ENCODE measurements around the gene EMC9. TPM values are rescaled to one million over a fixed set of nuclear protein-coding genes. Genes with fewer than 3 reads are reported as not detected.

The EMC9 gene
- total RNA-seq, 1 donor from 2014 or later, result 12.0 TPM

DNA sequence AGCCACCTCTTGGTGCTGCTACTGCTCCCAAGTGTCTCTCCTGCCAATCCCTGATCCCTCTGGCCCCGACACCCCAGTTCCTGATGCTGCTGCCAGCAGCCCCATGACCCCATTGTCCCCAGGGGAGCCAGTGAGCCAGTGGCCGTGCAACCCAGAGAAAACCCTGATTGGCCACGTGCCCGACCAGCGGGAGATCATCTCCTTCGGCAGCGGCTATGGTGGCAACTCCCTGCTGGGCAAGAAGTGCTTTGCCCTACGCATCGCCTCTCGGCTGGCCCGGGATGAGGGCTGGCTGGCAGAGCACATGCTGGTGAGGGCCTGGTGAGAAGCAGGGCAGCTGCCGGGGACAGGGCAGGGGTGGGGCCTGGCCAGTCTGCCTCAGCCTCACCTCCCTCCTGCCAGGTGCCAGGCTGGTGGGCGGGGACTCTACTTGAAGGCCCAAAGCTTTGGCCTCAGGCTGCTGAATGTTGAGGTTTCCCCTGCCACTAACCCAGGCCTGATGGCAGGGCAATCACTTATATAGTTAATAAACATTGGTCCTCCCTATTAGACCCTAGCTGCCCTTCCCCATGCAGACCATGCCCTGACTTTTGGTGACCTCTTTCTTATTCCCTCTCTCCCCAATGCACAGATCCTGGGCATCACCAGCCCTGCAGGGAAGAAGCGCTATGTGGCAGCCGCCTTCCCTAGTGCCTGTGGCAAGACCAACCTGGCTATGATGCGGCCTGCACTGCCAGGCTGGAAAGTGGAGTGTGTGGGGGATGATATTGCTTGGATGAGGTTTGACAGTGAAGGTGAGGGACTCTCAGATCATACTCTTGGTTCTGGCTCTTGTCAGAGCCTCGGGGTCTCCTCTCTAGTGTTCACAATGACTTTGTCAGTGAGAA lies 42.2 kb downstream of the EMC9 start:
- Histone ChIP-seq H3K36me3 (ENCODE audit: control insufficient read depth in 3 of 3, insufficient read depth in 3 of 3, low read length in 3 of 3) (peaks cover 0 to 3% (median 3%) of the 10 kb centered on the region in 3 donors), H3K4me3 (ENCODE audit: low read length in 3 of 3) (no peak overlapping the region), H3K4me1 (ENCODE audit: control insufficient read depth in 3 of 3, insufficient read depth in 3 of 3, low read length in 3 of 3) (peaks cover 9 to 21% (median 16%) of the 10 kb centered on the region in 3 donors), H3K27me3 (ENCODE audit: control insufficient read depth in 3 of 3, insufficient read depth in 3 of 3, low read length in 3 of 3) (no peaks in the 10 kb centered on the region), H3K9me3 (ENCODE audit: control insufficient read depth in 3 of 3, low read length in 3 of 3) (no peaks in the 10 kb centered on the region), H3K9ac (ENCODE audit: low read depth in 1 of 3, low read length in 3 of 3) (no peak overlapping the region), H3K27ac (ENCODE audit: low read depth, low read length) (no peak overlapping the region)

DNA sequence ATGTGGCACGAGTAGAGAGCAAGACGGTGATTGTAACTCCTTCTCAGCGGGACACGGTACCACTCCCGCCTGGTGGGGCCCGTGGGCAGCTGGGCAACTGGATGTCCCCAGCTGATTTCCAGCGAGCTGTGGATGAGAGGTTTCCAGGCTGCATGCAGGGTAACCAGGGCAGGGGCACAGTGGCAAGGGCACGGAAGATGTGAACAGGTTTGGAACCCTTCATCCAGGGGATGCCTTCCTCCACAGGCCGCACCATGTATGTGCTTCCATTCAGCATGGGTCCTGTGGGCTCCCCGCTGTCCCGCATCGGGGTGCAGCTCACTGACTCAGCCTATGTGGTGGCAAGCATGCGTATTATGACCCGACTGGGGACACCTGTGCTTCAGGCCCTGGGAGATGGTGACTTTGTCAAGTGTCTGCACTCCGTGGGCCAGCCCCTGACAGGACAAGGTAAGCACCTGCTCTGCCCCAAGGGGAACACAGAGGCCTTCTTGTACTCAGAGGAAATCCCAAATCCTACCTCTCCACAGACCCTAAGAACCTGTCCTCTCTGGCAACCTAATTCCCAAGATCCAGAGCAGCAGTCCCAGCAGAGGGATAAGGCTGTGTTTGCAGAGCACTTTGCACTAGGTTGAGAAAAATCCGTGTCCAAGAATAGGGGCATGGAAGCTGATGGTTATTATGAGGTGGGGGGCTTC lies 43.0 kb downstream of the EMC9 start:
- H3K9ac ChIP-seq (ENCODE audit: low read depth in 1 of 3, low read length in 3 of 3), result no peak overlapping the region
- H3K27ac ChIP-seq (ENCODE audit: low read depth, low read length), result no peak overlapping the region
- H3K9me3 ChIP-seq (ENCODE audit: control insufficient read depth in 3 of 3, low read length in 3 of 3), result no peaks in the 10 kb centered on the region
- peaks cover 13 to 28% (median 20%) of the 10 kb centered on the region in 3 donors for H3K4me1 ChIP-seq (ENCODE audit: control insufficient read depth in 3 of 3, insufficient read depth in 3 of 3, low read length in 3 of 3)
- H3K36me3 ChIP-seq (ENCODE audit: control insufficient read depth in 3 of 3, insufficient read depth in 3 of 3, low read length in 3 of 3), result peaks cover 0 to 3% (median 0%) of the 10 kb centered on the region in 3 donors
- no peaks in the 10 kb centered on the region for H3K27me3 ChIP-seq (ENCODE audit: control insufficient read depth in 3 of 3, insufficient read depth in 3 of 3, low read length in 3 of 3)
- no peak overlapping the region for H3K4me3 ChIP-seq (ENCODE audit: low read length in 3 of 3)

DNA sequence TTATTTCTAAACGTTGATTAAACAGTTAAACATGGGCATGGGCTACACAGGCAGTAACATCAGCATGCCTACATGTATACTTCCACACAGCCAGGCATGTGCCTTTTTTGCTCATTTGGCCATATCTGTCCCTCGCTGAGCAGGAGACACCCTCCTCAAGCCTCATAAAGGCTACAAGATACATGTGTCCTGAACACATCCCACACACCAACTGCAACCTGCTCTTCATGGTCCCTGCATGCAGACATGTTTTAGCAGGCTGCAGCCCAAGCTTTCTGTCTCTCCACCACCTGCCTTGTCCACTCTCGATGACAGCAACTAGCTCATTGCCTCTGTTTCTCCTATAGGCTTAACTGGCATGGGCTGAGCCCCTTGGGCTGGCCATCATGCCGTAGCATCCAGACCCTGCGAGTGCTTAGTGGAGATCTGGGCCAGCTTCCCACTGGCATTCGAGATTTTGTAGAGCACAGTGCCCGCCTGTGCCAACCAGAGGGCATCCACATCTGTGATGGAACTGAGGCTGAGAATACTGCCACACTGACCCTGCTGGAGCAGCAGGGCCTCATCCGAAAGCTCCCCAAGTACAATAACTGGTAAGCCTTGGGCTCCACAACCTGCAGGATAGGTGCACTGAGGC lies 44.7 kb downstream of the EMC9 start:
- Histone ChIP-seq H3K27me3 (ENCODE audit: control insufficient read depth in 3 of 3, insufficient read depth in 3 of 3, low read length in 3 of 3) (no peaks in the 10 kb centered on the region), H3K9me3 (ENCODE audit: control insufficient read depth in 3 of 3, low read length in 3 of 3) (no peaks in the 10 kb centered on the region), H3K9ac (ENCODE audit: low read depth in 1 of 3, low read length in 3 of 3) (no peak overlapping the region), H3K27ac (ENCODE audit: low read depth, low read length) (no peak overlapping the region), H3K4me3 (ENCODE audit: low read length in 3 of 3) (no peak overlapping the region), H3K4me1 (ENCODE audit: control insufficient read depth in 3 of 3, insufficient read depth in 3 of 3, low read length in 3 of 3) (peaks cover 23 to 36% (median 33%) of the 10 kb centered on the region in 3 donors), H3K36me3 (ENCODE audit: control insufficient read depth in 3 of 3, insufficient read depth in 3 of 3, low read length in 3 of 3) (no peaks in the 10 kb centered on the region)

DNA sequence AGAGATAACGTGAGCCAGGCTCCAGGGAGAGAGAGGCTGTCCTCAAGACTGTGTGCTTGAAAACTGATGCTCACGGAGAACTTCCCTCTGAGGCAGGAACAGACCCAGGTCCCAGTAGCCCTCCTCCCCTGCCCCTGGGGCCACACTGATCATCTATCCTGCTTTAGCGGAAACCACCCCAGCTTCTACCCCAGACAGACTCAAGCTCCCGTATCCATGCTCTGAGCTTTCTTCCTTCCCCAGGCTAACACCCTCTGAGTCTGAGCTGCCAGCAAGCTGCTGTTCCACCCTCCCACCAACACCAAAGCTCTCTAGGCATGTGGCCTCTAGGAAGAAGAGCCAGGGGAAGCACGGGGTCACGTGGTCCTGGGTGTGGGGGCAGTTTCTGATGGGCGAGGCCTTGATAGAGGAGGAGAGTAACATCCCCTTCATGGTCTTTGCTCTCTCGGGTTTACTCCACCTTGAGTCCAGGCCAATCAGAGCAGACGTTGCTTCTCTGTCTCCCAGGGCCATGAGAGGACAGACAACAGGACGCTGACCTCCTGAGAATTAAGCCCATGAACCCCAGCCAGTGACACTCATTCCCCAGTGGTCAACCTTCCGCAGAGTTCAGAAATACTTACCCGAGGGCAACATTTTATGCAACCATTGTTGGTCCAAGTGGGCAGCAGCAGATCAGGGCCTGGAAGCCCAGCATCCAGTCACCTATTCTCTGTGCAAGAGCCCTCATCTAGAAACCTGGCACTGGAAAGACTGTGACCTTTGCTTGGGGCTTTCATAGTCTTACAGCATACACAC lies 45.9 kb downstream of the EMC9 start:
- peaks cover 23 to 36% (median 33%) of the 10 kb centered on the region in 3 donors for H3K4me1 ChIP-seq (ENCODE audit: control insufficient read depth in 3 of 3, insufficient read depth in 3 of 3, low read length in 3 of 3)
- no peaks in the 10 kb centered on the region for H3K36me3 ChIP-seq (ENCODE audit: control insufficient read depth in 3 of 3, insufficient read depth in 3 of 3, low read length in 3 of 3)
- H3K9me3 ChIP-seq (ENCODE audit: control insufficient read depth in 3 of 3, low read length in 3 of 3), result no peaks in the 10 kb centered on the region
- H3K4me3 ChIP-seq (ENCODE audit: low read length in 3 of 3), result peak overlapping the region; percentile 76 to 80 (median 79)
- H3K27ac ChIP-seq (ENCODE audit: low read depth, low read length), result peak overlapping the region; percentile 74
- H3K27me3 ChIP-seq (ENCODE audit: control insufficient read depth in 3 of 3, insufficient read depth in 3 of 3, low read length in 3 of 3), result no peaks in the 10 kb centered on the region
- peak overlapping the region; percentile 79 to 85 (median 83) for H3K9ac ChIP-seq (ENCODE audit: low read depth in 1 of 3, low read length in 3 of 3)

DNA sequence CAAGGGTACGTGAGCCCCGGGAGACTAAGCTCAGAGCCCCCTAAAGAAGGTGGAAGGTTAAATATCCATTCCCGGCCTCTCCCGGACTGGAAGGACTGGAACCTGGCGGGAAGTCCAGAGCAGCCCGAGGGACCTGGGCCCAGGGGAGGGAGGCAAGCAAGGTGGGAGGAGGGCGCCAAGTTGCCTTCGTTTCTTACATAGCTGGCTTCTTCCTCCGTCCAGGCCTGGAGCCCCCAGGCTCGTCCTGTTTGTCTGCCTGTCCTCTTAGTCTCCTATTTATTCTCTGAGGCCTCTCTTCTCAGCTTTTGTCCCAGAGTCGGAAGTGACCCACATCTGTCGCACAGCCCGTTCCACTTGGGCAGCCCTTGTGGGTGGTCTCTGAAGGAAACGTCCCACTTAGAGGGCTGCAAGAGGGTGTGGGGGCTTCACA lies 46.5 kb downstream of the EMC9 start:
- H3K27ac ChIP-seq (ENCODE audit: low read depth, low read length), result peak overlapping the region; percentile 74
- no peaks in the 10 kb centered on the region for H3K27me3 ChIP-seq (ENCODE audit: control insufficient read depth in 3 of 3, insufficient read depth in 3 of 3, low read length in 3 of 3)
- peaks cover 23 to 36% (median 33%) of the 10 kb centered on the region in 3 donors for H3K4me1 ChIP-seq (ENCODE audit: control insufficient read depth in 3 of 3, insufficient read depth in 3 of 3, low read length in 3 of 3)
- H3K9ac ChIP-seq (ENCODE audit: low read depth in 1 of 3, low read length in 3 of 3), result peak overlapping the region; percentile 79 to 85 (median 83)
- H3K4me3 ChIP-seq (ENCODE audit: low read length in 3 of 3), result peak overlapping the region; percentile 76 to 80 (median 79)
- H3K9me3 ChIP-seq (ENCODE audit: control insufficient read depth in 3 of 3, low read length in 3 of 3), result no peaks in the 10 kb centered on the region
- no peaks in the 10 kb centered on the region for H3K36me3 ChIP-seq (ENCODE audit: control insufficient read depth in 3 of 3, insufficient read depth in 3 of 3, low read length in 3 of 3)

DNA sequence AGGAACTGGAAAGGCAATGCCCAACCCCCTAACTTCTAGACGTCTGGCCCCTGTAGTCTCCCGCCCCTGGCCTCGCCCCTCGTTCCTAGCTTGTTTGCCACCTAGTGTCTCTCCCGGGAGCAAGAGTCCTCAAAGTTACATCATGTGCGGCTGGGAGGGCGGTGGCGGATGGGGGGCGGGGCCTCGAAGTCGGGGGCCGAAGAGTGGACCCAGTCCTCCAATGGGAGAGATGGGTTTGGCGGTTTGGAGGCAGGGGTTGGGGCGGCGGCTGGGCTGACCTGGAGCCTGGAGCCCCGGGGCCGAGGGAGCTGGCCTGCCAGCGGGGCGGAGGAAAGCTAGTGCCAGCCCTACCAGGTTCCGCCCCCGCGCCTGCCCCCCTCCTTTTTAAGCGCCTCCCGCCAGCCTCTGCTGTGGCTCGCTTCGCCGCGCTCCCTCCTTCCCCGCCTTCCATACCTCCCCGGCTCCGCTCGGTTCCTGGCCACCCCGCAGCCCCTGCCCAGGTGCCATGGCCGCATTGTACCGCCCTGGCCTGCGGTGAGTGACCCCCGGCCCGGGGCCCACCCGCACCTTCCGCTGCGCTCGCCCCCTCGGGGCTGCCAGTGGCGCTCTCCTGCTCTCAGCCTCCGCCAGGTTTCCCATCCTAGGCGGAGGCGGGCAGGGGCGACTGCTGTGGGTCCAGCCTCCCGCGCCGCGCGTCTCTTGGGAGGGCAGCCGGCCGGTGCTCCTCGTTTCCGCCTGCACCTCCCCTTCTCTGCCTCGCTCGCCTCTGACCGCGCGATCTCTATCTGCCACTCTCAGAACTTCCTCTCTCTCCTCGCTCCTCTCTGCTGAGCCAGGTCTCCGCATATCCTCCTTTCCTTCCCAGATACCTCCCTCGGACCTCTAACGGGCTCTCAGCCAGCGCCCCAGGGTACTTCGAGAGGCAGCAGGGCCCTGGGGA lies 47.2 kb downstream of the EMC9 start, which contains the start of gene PCK2:
TSS of gene PCK2 (plus strand) at position 411 of the 940 bp plus-strand sequence. CDS start at position 506, 95 bp downstream.
- Histone ChIP-seq H3K4me3 (ENCODE audit: low read length in 3 of 3) (peak within 1 kb of the TSS; percentile 76 to 80 (median 79)), H3K36me3 (ENCODE audit: control insufficient read depth in 3 of 3, insufficient read depth in 3 of 3, low read length in 3 of 3) (no peaks in the 10 kb centered on the region), H3K27ac (ENCODE audit: low read depth, low read length) (peak within 1 kb of the TSS; percentile 74), H3K27me3 (ENCODE audit: control insufficient read depth in 3 of 3, insufficient read depth in 3 of 3, low read length in 3 of 3) (no peaks in the 10 kb centered on the region), H3K4me1 (ENCODE audit: control insufficient read depth in 3 of 3, insufficient read depth in 3 of 3, low read length in 3 of 3) (peaks cover 23 to 36% (median 31%) of the 10 kb centered on the region in 3 donors), H3K9me3 (ENCODE audit: control insufficient read depth in 3 of 3, low read length in 3 of 3) (no peaks in the 10 kb centered on the region), H3K9ac (ENCODE audit: low read depth in 1 of 3, low read length in 3 of 3) (peak within 1 kb of the TSS; percentile 79 to 85 (median 83))

DNA sequence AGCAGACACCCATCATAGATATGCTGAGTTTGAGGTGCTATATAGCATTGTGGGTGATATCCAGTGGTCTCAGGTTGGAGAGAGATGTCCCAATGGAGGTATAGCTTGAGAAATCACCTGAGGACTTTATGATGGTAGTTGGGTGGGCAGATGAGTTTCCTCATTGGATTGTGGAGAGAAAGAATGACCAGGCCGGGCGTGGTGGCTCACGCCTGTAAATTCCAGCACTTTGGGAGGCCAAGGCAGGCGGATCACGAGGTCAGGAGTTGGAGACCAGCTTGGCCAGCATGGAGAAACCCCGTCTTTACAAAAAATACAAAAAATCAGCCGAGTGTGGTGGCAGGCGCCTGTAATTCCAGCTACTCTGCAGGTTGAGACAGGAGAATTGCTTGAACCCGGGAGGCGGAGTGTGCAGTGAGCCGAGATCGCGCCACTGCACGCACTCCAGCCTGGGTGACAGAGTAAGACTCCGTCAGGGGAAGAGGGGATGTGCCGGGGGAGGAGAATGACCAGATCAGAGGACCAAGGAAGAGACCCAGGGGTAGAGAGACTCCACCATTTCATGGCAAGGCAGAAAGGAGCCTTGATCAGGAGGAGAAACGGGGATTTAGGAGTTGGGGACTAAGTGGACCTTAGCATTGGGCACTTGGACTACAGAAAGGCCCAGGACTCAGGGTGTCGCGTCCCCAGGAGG lies 48.0 kb downstream of the EMC9 start:
- Histone ChIP-seq H3K36me3 (ENCODE audit: control insufficient read depth in 3 of 3, insufficient read depth in 3 of 3, low read length in 3 of 3) (no peaks in the 10 kb centered on the region), H3K9me3 (ENCODE audit: control insufficient read depth in 3 of 3, low read length in 3 of 3) (no peaks in the 10 kb centered on the region), H3K4me3 (ENCODE audit: low read length in 3 of 3) (peak overlapping the region; percentile 62 to 80 (median 79)), H3K9ac (ENCODE audit: low read depth in 1 of 3, low read length in 3 of 3) (peak overlapping the region; percentile 57 to 85 (median 83)), H3K27ac (ENCODE audit: low read depth, low read length) (peak overlapping the region; percentile 74), H3K27me3 (ENCODE audit: control insufficient read depth in 3 of 3, insufficient read depth in 3 of 3, low read length in 3 of 3) (no peaks in the 10 kb centered on the region), H3K4me1 (ENCODE audit: control insufficient read depth in 3 of 3, insufficient read depth in 3 of 3, low read length in 3 of 3) (peaks cover 23 to 31% (median 31%) of the 10 kb centered on the region in 3 donors)

DNA sequence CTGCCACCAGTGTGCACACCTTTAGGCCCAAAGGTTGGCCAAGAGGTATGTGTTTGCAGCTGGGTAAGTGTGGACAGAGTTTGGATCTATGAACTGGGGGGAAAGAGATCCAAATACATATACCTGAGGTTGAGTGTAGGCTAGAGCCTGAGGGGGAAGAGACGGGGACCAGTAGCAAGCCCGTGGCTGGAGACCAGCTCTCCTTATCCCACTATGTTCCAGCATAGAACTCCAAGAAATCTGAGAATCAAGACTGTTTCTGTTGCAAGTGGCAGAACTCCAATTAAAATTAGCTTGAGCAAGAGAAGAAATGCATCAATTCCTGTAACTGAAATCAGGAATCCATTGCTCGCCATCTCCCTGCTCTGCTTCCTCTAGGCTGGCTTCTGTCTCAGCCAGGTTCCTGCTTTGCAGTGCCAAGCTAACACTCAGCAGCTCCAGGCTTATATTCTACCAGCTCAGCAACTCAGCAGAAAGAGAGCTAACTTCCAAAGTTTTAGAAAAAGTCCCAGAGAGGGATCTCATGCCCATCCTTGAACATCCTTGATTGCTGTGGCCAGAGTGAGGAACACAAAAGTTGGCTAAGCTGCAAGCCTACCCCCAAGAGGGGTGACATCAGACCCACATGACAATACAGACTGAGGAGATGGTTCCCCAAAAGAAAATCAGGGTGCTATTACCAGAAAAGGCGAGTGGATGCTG lies 48.7 kb downstream of the EMC9 start:
- H3K36me3 ChIP-seq (ENCODE audit: control insufficient read depth in 3 of 3, insufficient read depth in 3 of 3, low read length in 3 of 3), result no peaks in the 10 kb centered on the region
- no peak overlapping the region for H3K27ac ChIP-seq (ENCODE audit: low read depth, low read length)

More for the DNA sequence above, 48.7 kb downstream of the EMC9 start:
- H3K27me3 ChIP-seq (ENCODE audit: control insufficient read depth in 3 of 3, insufficient read depth in 3 of 3, low read length in 3 of 3), result no peaks in the 10 kb centered on the region
- no peak overlapping the region for H3K4me3 ChIP-seq (ENCODE audit: low read length in 3 of 3)
- H3K9ac ChIP-seq (ENCODE audit: low read depth in 1 of 3, low read length in 3 of 3), result no peak overlapping the region
- peaks cover 23 to 31% (median 31%) of the 10 kb centered on the region in 3 donors for H3K4me1 ChIP-seq (ENCODE audit: control insufficient read depth in 3 of 3, insufficient read depth in 3 of 3, low read length in 3 of 3)
- no peaks in the 10 kb centered on the region for H3K9me3 ChIP-seq (ENCODE audit: control insufficient read depth in 3 of 3, low read length in 3 of 3)

Data from skeletal muscle tissue (tissue), 4 donors.